Measurements from ENCODE around the gene ZCCHC10. TPM values are rescaled to one million over a fixed set of nuclear protein-coding genes. Genes with fewer than 3 reads are reported as not detected.
"Not testable (repeated sequence)": the region's sequence is repeated elsewhere in the genome, so short reads cannot be mapped to it uniquely, and the experiment has no call there.

The ZCCHC10 gene
- total RNA-seq, 1 donor, result 12.3 TPM

DNA sequence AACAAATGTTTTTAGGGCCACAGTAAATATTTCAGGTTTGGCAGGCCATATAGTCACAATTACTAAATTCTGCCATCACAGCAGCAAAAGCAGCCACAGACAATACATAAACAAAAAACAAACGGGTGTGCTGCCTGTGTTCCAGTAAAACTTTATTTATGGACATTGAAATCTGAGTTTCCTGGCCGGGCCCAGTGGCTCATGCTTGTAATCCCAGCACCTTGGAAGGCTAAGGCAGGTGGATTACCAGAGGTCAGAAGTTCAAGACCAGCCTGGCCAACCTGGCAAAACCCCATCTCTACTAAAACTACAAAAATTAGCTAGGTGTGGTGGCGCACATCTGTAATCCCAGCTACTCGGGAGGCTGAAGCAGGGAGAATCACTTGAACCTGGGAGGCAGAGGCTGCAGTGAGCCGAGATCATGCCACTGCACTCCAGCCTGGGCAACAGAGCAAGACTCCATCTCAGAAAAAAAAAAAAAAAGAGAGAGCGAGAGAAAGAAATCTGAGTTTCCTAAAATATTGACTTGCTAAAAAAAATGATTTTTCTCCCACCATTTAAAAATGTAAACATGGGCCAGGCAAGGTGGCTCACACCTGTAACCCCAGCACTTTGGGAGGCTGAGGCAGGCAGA is 70.1 kb downstream of the ZCCHC10 start:
- not testable (repeated sequence) for H2AFZ ChIP-seq (ENCODE audit: low read length); DNase-seq (ENCODE audit: insufficient read length, low spot score, missing footprints); H3K27me3 ChIP-seq (ENCODE audit: insufficient read depth, low read length); H3K9me3 ChIP-seq (ENCODE audit: low read depth, low read length); H3K4me2 ChIP-seq (ENCODE audit: insufficient read depth, low read length); H3K27ac ChIP-seq (ENCODE audit: low read depth, low read length); H3K4me3 ChIP-seq (ENCODE audit: insufficient read depth, low read length)
- Histone ChIP-seq H3K4me1 (ENCODE audit: insufficient read depth, low read length) (peaks cover 11% of the 10 kb centered on the region), H3K79me2 (ENCODE audit: insufficient read depth, low read length) (peaks cover 94% of the 10 kb centered on the region), H3K36me3 (ENCODE audit: insufficient read depth, low read length) (peaks cover 13% of the 10 kb centered on the region), H4K20me1 (ENCODE audit: insufficient read depth, low read length) (peaks cover 89% of the 10 kb centered on the region)

DNA sequence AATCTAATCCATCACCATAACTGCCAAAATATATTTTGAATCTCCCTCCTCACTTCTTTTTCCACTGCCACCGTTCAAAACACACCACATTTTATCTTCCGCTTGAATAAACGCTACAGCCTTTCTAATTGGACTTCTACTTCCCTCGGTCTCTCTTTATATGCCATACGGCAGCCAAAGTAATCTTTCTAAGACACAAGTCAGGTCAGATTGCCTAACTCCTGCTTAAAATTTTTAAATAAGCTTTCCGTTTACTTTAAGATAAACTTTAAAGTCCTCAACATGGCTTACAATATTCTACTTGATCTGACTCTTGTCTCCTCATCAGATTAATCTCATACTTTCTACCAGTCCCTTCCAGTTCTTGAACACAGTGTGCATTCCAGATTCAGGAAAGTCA is 72.6 kb downstream of the ZCCHC10 start:
- H3K36me3 ChIP-seq (ENCODE audit: insufficient read depth, low read length), result peaks cover 13% of the 10 kb centered on the region
- no peaks in the 10 kb centered on the region for H3K27me3 ChIP-seq (ENCODE audit: insufficient read depth, low read length)
- H3K4me3 ChIP-seq (ENCODE audit: insufficient read depth, low read length), result no peak overlapping the region
- TF ChIP-seq, protein P1, sequence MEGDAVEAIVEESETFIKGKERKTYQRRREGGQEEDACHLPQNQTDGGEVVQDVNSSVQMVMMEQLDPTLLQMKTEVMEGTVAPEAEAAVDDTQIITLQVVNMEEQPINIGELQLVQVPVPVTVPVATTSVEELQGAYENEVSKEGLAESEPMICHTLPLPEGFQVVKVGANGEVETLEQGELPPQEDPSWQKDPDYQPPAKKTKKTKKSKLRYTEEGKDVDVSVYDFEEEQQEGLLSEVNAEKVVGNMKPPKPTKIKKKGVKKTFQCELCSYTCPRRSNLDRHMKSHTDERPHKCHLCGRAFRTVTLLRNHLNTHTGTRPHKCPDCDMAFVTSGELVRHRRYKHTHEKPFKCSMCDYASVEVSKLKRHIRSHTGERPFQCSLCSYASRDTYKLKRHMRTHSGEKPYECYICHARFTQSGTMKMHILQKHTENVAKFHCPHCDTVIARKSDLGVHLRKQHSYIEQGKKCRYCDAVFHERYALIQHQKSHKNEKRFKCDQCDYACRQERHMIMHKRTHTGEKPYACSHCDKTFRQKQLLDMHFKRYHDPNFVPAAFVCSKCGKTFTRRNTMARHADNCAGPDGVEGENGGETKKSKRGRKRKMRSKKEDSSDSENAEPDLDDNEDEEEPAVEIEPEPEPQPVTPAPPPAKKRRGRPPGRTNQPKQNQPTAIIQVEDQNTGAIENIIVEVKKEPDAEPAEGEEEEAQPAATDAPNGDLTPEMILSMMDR (IDR thresholded peaks at IDR 0.05; ENCODE audit: extremely low read depth, low read depth, low read length), result no peak
- H2AFZ ChIP-seq (ENCODE audit: low read length), result no peak overlapping the region
- peaks cover 95% of the 10 kb centered on the region for H3K79me2 ChIP-seq (ENCODE audit: insufficient read depth, low read length)
- H3K4me2 ChIP-seq (ENCODE audit: insufficient read depth, low read length), result no peak overlapping the region
- no peak for DNase-seq (ENCODE audit: insufficient read length, low spot score, missing footprints)
- H3K4me1 ChIP-seq (ENCODE audit: insufficient read depth, low read length), result peaks cover 5% of the 10 kb centered on the region
- no peak overlapping the region for H3K27ac ChIP-seq (ENCODE audit: low read depth, low read length)
- H3K9me3 ChIP-seq (ENCODE audit: low read depth, low read length), result no peaks in the 10 kb centered on the region
- H4K20me1 ChIP-seq (ENCODE audit: insufficient read depth, low read length), result peaks cover 81% of the 10 kb centered on the region

GRCh38 chr5:132952829-132953228 is 73.5 kb downstream of the ZCCHC10 start:
- H3K4me2 ChIP-seq (ENCODE audit: insufficient read depth, low read length), result no peak overlapping the region
- TF ChIP-seq, protein P1 (IDR thresholded peaks at IDR 0.05; ENCODE audit: extremely low read depth, low read depth, low read length), result no peak
- no peak overlapping the region for H2AFZ ChIP-seq (ENCODE audit: low read length)
- no peak overlapping the region for H3K27ac ChIP-seq (ENCODE audit: low read depth, low read length)
- H3K79me2 ChIP-seq (ENCODE audit: insufficient read depth, low read length), result peaks cover 95% of the 10 kb centered on the region
- H3K4me1 ChIP-seq (ENCODE audit: insufficient read depth, low read length), result peaks cover 9% of the 10 kb centered on the region
- H4K20me1 ChIP-seq (ENCODE audit: insufficient read depth, low read length), result peaks cover 81% of the 10 kb centered on the region
- no peak overlapping the region for H3K4me3 ChIP-seq (ENCODE audit: insufficient read depth, low read length)
- H3K9me3 ChIP-seq (ENCODE audit: low read depth, low read length), result no peaks in the 10 kb centered on the region
- no peak for DNase-seq (ENCODE audit: insufficient read length, low spot score, missing footprints)
- H3K27me3 ChIP-seq (ENCODE audit: insufficient read depth, low read length), result no peaks in the 10 kb centered on the region
- H3K36me3 ChIP-seq (ENCODE audit: insufficient read depth, low read length), result peaks cover 13% of the 10 kb centered on the region

DNA sequence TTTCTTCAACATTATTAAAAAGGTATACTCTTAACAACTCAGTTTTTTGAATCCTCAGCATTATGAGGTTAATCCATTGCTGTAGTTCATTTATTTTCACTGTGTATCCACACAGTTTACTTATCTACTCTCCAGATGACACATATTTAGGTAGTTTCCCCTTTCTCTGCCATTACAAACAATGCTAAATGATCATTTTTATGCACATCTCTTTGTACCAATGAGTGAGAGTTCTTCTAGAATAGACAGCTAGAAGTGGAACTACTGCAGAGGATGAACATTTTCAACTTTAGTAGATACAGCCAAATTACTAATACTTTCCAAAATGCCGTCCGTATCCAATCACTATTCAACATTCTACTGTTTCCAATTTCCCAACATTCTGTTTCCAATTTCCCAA is 74.5 kb downstream of the ZCCHC10 start:
- Histone ChIP-seq H3K9me3 (ENCODE audit: low read depth, low read length) (no peaks in the 10 kb centered on the region), H4K20me1 (ENCODE audit: insufficient read depth, low read length) (peaks cover 81% of the 10 kb centered on the region), H3K27me3 (ENCODE audit: insufficient read depth, low read length) (no peaks in the 10 kb centered on the region), H3K79me2 (ENCODE audit: insufficient read depth, low read length) (peaks cover 95% of the 10 kb centered on the region), H3K4me3 (ENCODE audit: insufficient read depth, low read length) (no peak overlapping the region), H3K4me2 (ENCODE audit: insufficient read depth, low read length) (no peak overlapping the region), H3K36me3 (ENCODE audit: insufficient read depth, low read length) (peaks cover 9% of the 10 kb centered on the region), H2AFZ (ENCODE audit: low read length) (no peak overlapping the region), H3K4me1 (ENCODE audit: insufficient read depth, low read length) (peaks cover 16% of the 10 kb centered on the region), H3K27ac (ENCODE audit: low read depth, low read length) (no peak overlapping the region)
- DNase-seq (ENCODE audit: insufficient read length, low spot score, missing footprints), result no peak
- TF ChIP-seq, protein P1 (IDR thresholded peaks at IDR 0.05; ENCODE audit: extremely low read depth, low read depth, low read length), result no peak

All from osteoblast (primary cell).